Measurements from ENCODE around the gene DTD1.
A peak's percentile ranks its signal among the peaks of the same experiment; 100 is the strongest.

The DTD1 gene

DNA sequence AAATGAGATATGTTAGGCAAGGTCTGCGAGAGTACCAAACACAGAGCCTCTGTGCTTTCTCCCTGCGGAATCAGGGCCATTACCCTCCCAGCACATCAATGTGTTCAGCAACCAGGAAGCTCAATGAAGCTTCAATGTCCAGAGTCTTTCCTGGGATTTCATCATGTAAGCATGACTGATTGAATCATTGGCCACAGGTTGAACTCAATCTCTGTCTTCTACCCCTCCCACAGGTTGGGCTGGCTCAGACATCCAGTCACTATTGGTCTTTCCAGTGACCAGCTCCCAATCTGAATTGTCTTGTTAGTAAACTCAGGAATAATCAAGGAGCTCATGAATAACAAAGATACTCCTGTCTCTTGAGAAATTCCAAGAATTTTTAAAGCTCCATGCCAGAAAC lies 2.7 kb upstream of the DTD1 start:
- TF ChIP-seq, protein P1, sequence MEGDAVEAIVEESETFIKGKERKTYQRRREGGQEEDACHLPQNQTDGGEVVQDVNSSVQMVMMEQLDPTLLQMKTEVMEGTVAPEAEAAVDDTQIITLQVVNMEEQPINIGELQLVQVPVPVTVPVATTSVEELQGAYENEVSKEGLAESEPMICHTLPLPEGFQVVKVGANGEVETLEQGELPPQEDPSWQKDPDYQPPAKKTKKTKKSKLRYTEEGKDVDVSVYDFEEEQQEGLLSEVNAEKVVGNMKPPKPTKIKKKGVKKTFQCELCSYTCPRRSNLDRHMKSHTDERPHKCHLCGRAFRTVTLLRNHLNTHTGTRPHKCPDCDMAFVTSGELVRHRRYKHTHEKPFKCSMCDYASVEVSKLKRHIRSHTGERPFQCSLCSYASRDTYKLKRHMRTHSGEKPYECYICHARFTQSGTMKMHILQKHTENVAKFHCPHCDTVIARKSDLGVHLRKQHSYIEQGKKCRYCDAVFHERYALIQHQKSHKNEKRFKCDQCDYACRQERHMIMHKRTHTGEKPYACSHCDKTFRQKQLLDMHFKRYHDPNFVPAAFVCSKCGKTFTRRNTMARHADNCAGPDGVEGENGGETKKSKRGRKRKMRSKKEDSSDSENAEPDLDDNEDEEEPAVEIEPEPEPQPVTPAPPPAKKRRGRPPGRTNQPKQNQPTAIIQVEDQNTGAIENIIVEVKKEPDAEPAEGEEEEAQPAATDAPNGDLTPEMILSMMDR (IDR thresholded peaks at IDR 0.05; ENCODE audit: low read depth, low read length), result no peak
- no peak overlapping the region for H3K4me3 ChIP-seq (ENCODE audit: low read depth, low read length)

DNA sequence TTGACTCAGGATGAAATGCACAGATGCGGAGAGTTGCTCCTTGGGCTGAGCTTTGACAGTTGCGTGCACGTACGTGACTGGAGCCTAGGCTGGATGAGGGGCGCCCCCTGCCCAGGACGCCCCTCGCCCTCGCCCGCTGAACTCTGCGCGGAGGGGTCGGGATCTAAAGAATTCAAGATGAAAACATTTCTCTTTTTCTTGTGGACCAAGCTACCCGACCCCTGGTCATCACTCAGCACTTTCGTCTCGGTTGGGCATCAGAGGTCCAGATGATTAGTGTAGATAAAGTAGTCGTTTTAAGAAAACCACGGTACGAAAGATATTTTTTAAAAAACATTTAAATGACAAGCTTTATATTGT lies 700 bp downstream of the DTD1 start:
- TF ChIP-seq, protein P1 (IDR thresholded peaks at IDR 0.05; ENCODE audit: low read depth, low read length), result no peak
- H3K4me3 ChIP-seq (ENCODE audit: low read depth, low read length), result peak overlapping the region; percentile 71

DNA sequence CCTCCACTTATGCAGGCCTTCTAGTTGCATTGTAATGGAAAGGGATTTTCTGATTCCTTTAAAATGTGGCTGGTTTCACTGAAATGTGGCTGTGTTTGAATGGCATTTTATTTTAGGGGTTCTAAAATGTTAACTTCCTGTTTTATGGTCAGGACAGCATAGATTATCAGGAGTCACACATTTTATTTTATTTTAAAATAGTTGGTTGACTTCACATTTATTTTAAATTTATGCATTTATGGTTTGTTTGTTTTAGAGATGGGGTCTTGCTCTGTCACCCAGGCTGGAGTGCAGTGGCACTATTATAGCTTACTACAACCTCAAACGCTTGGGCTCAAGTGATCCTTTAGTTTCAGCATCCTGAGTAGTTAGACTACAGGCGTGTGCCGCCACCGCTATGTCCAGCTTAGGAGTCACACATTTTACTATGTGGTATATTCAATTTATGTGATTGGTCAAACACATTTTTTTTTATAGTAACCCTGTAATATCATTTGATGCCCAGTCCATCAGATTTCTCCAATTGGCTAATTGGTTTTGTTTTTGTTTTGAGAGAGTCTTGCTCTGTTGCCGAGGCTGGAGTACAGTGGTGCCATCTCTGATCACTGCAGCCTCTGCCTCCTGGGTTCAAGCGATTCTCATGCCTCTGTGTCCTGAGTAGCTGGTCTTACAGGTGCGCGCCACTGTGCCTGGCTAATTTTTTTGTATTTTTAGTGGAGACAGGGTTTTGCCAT lies 2.3 kb downstream of the DTD1 start:
- no peak overlapping the region for H3K4me3 ChIP-seq (ENCODE audit: low read depth, low read length)
- TF ChIP-seq, protein P1 (IDR thresholded peaks at IDR 0.05; ENCODE audit: low read depth, low read length), result no peak

DNA sequence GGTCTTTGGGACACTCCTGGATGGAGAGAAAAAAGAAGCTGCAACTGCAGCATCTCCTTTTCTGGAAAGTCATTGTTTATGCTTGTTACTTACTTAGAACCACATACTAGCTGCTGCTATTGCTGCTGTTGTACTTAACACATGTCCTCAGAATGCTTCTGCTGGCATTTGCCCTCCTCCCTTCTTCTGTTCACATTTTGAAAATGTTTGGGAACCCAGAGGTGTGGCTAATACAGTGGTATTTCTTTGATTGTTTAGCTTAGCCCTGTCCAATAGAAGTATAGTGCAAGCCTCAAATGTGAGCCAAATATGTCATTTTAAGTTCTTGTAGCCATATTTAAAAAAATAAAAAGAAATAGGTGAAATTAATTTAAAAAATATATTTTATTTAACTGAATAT lies 8.4 kb downstream of the DTD1 start:
- TF ChIP-seq, protein P1 (IDR thresholded peaks at IDR 0.05; ENCODE audit: low read depth, low read length), result no peak

DNA sequence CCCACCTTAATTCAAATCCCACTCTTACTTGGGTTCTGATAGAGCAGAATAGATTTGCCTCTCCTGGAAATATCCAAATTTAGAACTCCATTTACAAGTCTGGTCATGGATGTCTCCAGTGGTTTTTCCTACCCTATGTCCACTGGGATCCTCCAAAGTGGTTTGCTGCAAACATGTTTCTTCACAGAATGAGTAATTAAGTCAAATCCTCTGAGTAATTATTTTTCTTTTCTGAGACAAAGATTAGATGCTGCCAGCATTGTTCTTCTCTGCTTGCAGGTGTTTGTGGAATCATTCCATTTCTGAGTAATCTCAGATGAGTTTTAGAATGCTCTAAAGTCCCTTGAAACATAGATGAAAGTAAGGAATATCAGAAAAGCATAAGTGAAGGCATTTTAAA lies 21.9 kb downstream of the DTD1 start:
- H3K4me3 ChIP-seq (ENCODE audit: low read depth, low read length), result no peak overlapping the region
- TF ChIP-seq, protein P1 (IDR thresholded peaks at IDR 0.05; ENCODE audit: low read depth, low read length), result no peak

More for the DNA sequence above, 8.4 kb downstream of the DTD1 start:
- no peak overlapping the region for H3K4me3 ChIP-seq (ENCODE audit: low read depth, low read length)

DNA sequence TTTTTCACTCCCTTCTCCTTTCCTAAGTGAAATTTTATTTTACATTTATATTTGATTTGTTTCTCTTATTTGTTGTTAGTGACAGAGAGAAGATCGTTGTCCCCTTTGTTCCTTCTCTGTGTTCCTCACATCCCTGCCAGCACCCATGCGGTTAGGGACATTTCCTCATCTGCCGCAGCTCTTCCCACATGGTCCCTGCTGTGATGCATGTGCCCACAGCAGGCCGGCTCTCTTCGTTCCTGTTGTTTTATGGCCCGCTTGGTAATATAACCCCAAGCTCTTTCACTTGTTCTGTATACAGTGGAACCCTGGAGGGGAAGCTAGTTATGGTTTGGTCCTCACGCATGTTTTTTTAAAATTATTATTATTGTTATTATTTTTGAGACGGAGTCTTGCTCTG lies 23.6 kb downstream of the DTD1 start:
- no peak overlapping the region for H3K4me3 ChIP-seq (ENCODE audit: low read depth, low read length)
- TF ChIP-seq, protein P1 (IDR thresholded peaks at IDR 0.05; ENCODE audit: low read depth, low read length), result no peak

DNA sequence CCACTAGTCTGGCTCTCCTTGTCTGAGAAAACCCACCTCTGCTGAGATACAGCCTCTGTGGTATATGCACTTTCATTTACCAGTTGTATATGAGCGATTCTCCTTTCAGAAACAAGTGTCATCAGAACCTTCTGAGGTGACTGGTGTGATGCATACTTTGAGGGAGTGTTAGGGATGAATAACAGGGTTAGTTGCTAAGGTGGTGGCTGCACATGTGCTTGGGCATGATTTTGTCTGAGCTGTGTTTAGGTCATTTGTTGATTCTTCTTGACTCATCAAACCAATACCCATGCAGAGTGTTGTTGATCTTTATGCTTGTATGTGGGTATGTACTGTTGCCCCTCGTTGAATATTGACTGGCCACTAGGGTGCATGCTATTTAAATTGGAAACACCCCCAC lies 25.7 kb downstream of the DTD1 start:
- TF ChIP-seq, protein P1 (IDR thresholded peaks at IDR 0.05; ENCODE audit: low read depth, low read length), result no peak
- no peak overlapping the region for H3K4me3 ChIP-seq (ENCODE audit: low read depth, low read length)

Measured in WI38 (cell line).